Thyroid gland (tissue), 4 donors: Measurements from ENCODE around the gene TRPC1.

Source experiments
- CTCF ChIP-seq, 6 experiments: fragments of 200-600 bp in 3 of 6; fragments of 450-650 bp in 3 of 6; sonication (generic) in 3 of 6; IDR thresholded peaks; one replicate each; pipeline ENCODE4 v1.5.1; 2016 to 2019; ENCODE audit warnings: antibody characterized with exemption in 6 of 6, mild to moderate bottlenecking in 2 of 6, inconsistent platforms in 1 of 6, moderate library complexity in 1 of 6
- POLR2A ChIP-seq, 2 donors: fragments of 450-650 bp; IDR thresholded peaks; one replicate each; pipeline ENCODE4 v1.6.1; 2017; ENCODE audit warnings: antibody characterized with exemption in 2 of 2, mild to moderate bottlenecking in 2 of 2, moderate library complexity in 1 of 2

- no peak for TF ChIP-seq POLR2A (IDR thresholded peaks at IDR 0.05)
- no peak for TF ChIP-seq CTCF (IDR thresholded peaks at IDR 0.05)
Measured at GRCh38 chr3:142705198-142705597, 18.6 kb upstream of the TRPC1 start.
